Endodermal cell (in vitro differentiated cells): ENCODE data around the gene NAP1L1. TPM values are rescaled to one million over a fixed set of nuclear protein-coding genes. Genes with fewer than 3 reads are reported as not detected.

Source experiments
- DNase-seq: peaks from one replicate; pipeline ENCODE4 v3.0.0-alpha.2; 2017
- H3K27ac ChIP-seq: 2 replicates; pipeline ENCODE4 v1.5.1; 2013; ENCODE audit warnings: mild to moderate bottlenecking, low read depth, low read length, moderate library complexity
- H3K27me3 ChIP-seq: 2 replicates; pipeline ENCODE4 v1.6.1; 2013; ENCODE audit warnings: mild to moderate bottlenecking, low read length, moderate library complexity; ENCODE audit not compliant: insufficient read depth, control insufficient read depth, poor library complexity, severe bottlenecking
- H3K36me3 ChIP-seq: 2 replicates; pipeline ENCODE4 v1.7.0; 2013; ENCODE audit warnings: mild to moderate bottlenecking, low read length, moderate library complexity; ENCODE audit not compliant: control insufficient read depth, insufficient read depth
- H3K4me1 ChIP-seq: one replicate; pipeline ENCODE4 v1.7.0; 2013; ENCODE audit warnings: low read length; ENCODE audit not compliant: control insufficient read depth, insufficient read depth
- H3K4me3 ChIP-seq: 2 replicates; pipeline ENCODE4 v1.5.1; 2013; ENCODE audit warnings: mild to moderate bottlenecking, low read length, moderate library complexity
- H3K9ac ChIP-seq: 2 replicates; pipeline ENCODE4 v1.6.1; 2013; ENCODE audit warnings: mild to moderate bottlenecking, low read length, moderate library complexity; ENCODE audit not compliant: poor library complexity, severe bottlenecking; ENCODE audit errors: extremely low read depth
- H3K9me3 ChIP-seq: 2 replicates; pipeline ENCODE4 v1.6.1; 2013; ENCODE audit warnings: mild to moderate bottlenecking, low read length, moderate library complexity; ENCODE audit not compliant: control insufficient read depth
- H3K27ac Mint-ChIP-seq: 2 replicates; pipeline ENCODE4 v1.8.0; 2020; ENCODE audit warnings: mixed read lengths
- H3K27me3 Mint-ChIP-seq: 2 replicates; pipeline ENCODE4 v1.8.0; 2021; ENCODE audit warnings: mild to moderate bottlenecking, mixed read lengths; ENCODE audit not compliant: insufficient read depth
- H3K36me3 Mint-ChIP-seq: 2 replicates; pipeline ENCODE4 v1.8.0; 2020; ENCODE audit warnings: low read depth, mixed read lengths
- H3K4me1 Mint-ChIP-seq: 2 replicates; pipeline ENCODE4 v1.8.0; 2020; ENCODE audit warnings: mixed read lengths
- H3K4me3 Mint-ChIP-seq: 2 replicates; pipeline ENCODE4 v1.8.0; 2020; ENCODE audit warnings: mild to moderate bottlenecking, moderate library complexity, mixed read lengths
- H3K9me3 Mint-ChIP-seq: 2 replicates; pipeline ENCODE4 v1.8.0; 2020; ENCODE audit warnings: mild to moderate bottlenecking, mixed read lengths
- CTCF ChIP-seq: fragments of 200-600 bp; sonication (generic); conservative IDR thresholded peaks from 2 replicates; pipeline ENCODE4 v1.5.0; 2021; ENCODE audit warnings: antibody characterized with exemption, mild to moderate bottlenecking
- WGBS, 2 experiments: methylation state at CpG; one replicate each; pipeline versions ENCODE4 v1.1.5 to v1.1.7; 2013; ENCODE audit warnings: missing lambda C conversion rate in 2 of 2, mixed read lengths in 1 of 2; ENCODE audit not compliant: insufficient coverage in 1 of 2, insufficient read length in 1 of 2; 5-methylcytosine and 5-hydroxymethylcytosine counted together
- total RNA-seq, 2 donors: library from RNA; stranded (reverse); fragmentation: NEBNext Ultra II Directional in 1 of 2; extraction: Animal tissue kit (Norgen Biotek cat#: 25700) in 1 of 2; gene quantifications; 2 replicates in 1 of 2; 3 replicates in 1 of 2; pipeline ENCODE4 v1.2.1, GENCODE V29; 2021

The NAP1L1 gene
- total RNA-seq, 2 donors from 2014 or later, result 711 to 829 TPM

- no peaks in the 10 kb centered on the region for H3K27me3 ChIP-seq
- Mint-ChIP-seq H3K27ac (no peak overlapping the region), H3K36me3 (no peaks in the 10 kb centered on the region), H3K9me3 (no peaks in the 10 kb centered on the region), H3K4me3 (no peak overlapping the region), H3K4me1 (no peaks in the 10 kb centered on the region), H3K27me3 (no peaks in the 10 kb centered on the region)
- whole genome bisulfite sequencing, 2 experiments, result 89 to 92% methylated on average over 2 to 4 of the region's 5 CpGs
- TF ChIP-seq CTCF, result no peak
- H3K4me1 ChIP-seq, result no peaks in the 10 kb centered on the region
- no peak overlapping the region for H3K27ac ChIP-seq
- H3K9me3 ChIP-seq, result no peaks in the 10 kb centered on the region
- no peak overlapping the region for H3K9ac ChIP-seq
- no peak overlapping the region for H3K4me3 ChIP-seq
- H3K36me3 ChIP-seq, result no peaks in the 10 kb centered on the region
- peak; percentile 43 for DNase-seq
Measured at GRCh38 chr12:76124456-76124855, 40.0 kb upstream of the NAP1L1 start.

- Histone ChIP-seq H3K27me3 (no peaks in the 10 kb centered on the region), H3K36me3 (no peaks in the 10 kb centered on the region), H3K9ac (no peak overlapping the region), H3K9me3 (no peaks in the 10 kb centered on the region), H3K4me1 (no peaks in the 10 kb centered on the region), H3K4me3 (no peak overlapping the region), H3K27ac (no peak overlapping the region)
- no peaks in the 10 kb centered on the region for H3K9me3 Mint-ChIP-seq
- H3K27me3 Mint-ChIP-seq, result no peaks in the 10 kb centered on the region
- no peak for TF ChIP-seq CTCF
- H3K27ac Mint-ChIP-seq, result no peak overlapping the region
- no peak overlapping the region for H3K4me3 Mint-ChIP-seq
- H3K4me1 Mint-ChIP-seq, result no peaks in the 10 kb centered on the region
- H3K36me3 Mint-ChIP-seq, result no peaks in the 10 kb centered on the region
- 76 to 88% methylated on average over 3 to 4 of the region's 4 CpGs for WGBS, 2 experiments
- DNase-seq, result peak; percentile 43
Measured at GRCh38 chr12:76123259-76124212, 39.1 kb upstream of the NAP1L1 start.

- Histone ChIP-seq H3K27me3 (no peaks in the 10 kb centered on the region), H3K27ac (no peak overlapping the region), H3K9ac (no peak overlapping the region), H3K36me3 (no peaks in the 10 kb centered on the region), H3K4me1 (no peaks in the 10 kb centered on the region), H3K9me3 (no peaks in the 10 kb centered on the region), H3K4me3 (no peak overlapping the region)
- no peaks in the 10 kb centered on the region for H3K27me3 Mint-ChIP-seq
- no peak for TF ChIP-seq CTCF
- H3K27ac Mint-ChIP-seq, result no peak overlapping the region
- no peaks in the 10 kb centered on the region for H3K9me3 Mint-ChIP-seq
- 95 to 99% methylated on average over 6 of the region's 6 CpGs for WGBS, 2 experiments
- H3K36me3 Mint-ChIP-seq, result no peaks in the 10 kb centered on the region
- H3K4me1 Mint-ChIP-seq, result no peaks in the 10 kb centered on the region
- DNase-seq, result peak; percentile 20
- no peak overlapping the region for H3K4me3 Mint-ChIP-seq
Measured at GRCh38 chr12:76119887-76120286, 35.4 kb upstream of the NAP1L1 start.
